SK-N-SH treated with all-trans-retinoic acid at 6 μM for 48 hours (cell line): ENCODE measurements around the gene INSM1.

Experiments used
- ARNTL ChIP-seq: fragments of 450-650 bp; formaldehyde crosslinking; IDR thresholded peaks from 2 replicates; pipeline ENCODE4 v1.5.0; 2020; ENCODE audit warnings: low read depth, mild to moderate bottlenecking, moderate library complexity, borderline replicate concordance
- PATZ1 ChIP-seq: fragments of 250-450 bp; sonication (Bioruptor Pico); IDR thresholded peaks from 2 replicates; pipeline ENCODE4 v1.8.0; 2020; ENCODE audit warnings: mild to moderate bottlenecking, moderate library complexity, borderline replicate concordance
- RARB ChIP-seq: fragments of 250-450 bp; sonication (Bioruptor Pico); IDR thresholded peaks from 2 replicates; pipeline ENCODE4 v1.8.0; 2021; ENCODE audit warnings: mild to moderate bottlenecking, moderate library complexity
- SNAI2 ChIP-seq: fragments of 250-450 bp; sonication (Bioruptor Pico); IDR thresholded peaks from 2 replicates; pipeline ENCODE4 v1.5.0; 2020; ENCODE audit warnings: mild to moderate bottlenecking, moderate library complexity
- TCF4 ChIP-seq: fragments of 250-450 bp; sonication (Bioruptor Pico); IDR thresholded peaks from 2 replicates; pipeline ENCODE4 v1.8.0; 2021; ENCODE audit warnings: mild to moderate bottlenecking, moderate library complexity, borderline replicate concordance
- ZFP30 ChIP-seq: fragments of 450-650 bp; formaldehyde crosslinking; IDR thresholded peaks from 2 replicates; pipeline ENCODE4 v1.5.0; 2022; ENCODE audit warnings: mild to moderate bottlenecking, moderate library complexity
- ZNF565 ChIP-seq: fragments of 450-650 bp; formaldehyde crosslinking; conservative IDR thresholded peaks from 2 replicates; pipeline ENCODE4 v1.5.0; 2020; ENCODE audit warnings: low read depth, mild to moderate bottlenecking, moderate library complexity
- ZNF8 ChIP-seq: fragments of 450-650 bp; formaldehyde crosslinking; IDR thresholded peaks from 2 replicates; pipeline ENCODE4 v1.5.0; 2020; ENCODE audit warnings: mild to moderate bottlenecking, moderate library complexity

GRCh38 chr20:20411402-20411801 is 43.5 kb downstream of the INSM1 start:
- no peak for TF ChIP-seq ZNF8 (CRISPR knock-in tag)
- no peak for TF ChIP-seq RARB (CRISPR knock-in tag)
- TF ChIP-seq TCF4 (CRISPR knock-in tag) = no peak
- no peak for TF ChIP-seq ZNF565
- no peak for TF ChIP-seq PATZ1 (CRISPR knock-in tag)
- no peak for TF ChIP-seq SNAI2 (CRISPR knock-in tag)
- TF ChIP-seq ARNTL = no peak
- no peak for TF ChIP-seq ZFP30 (CRISPR knock-in tag)
